ENCODE data around the gene ANO6.

The ANO6 gene

GRCh38 chr12:45212064-45212463 is 3.8 kb upstream of the ANO6 start:
- no peak for DNase-seq (ENCODE audit: low spot score)

- no peak for DNase-seq (ENCODE audit: low spot score)
These were observed 2.8 kb upstream of the ANO6 start for GRCh38 chr12:45213107-45213506.

- no peak for DNase-seq (ENCODE audit: low spot score)
These were observed 1.8 kb upstream of the ANO6 start for GRCh38 chr12:45214071-45214470.

- no peak for DNase-seq (ENCODE audit: low spot score)
These were observed 1.0 kb upstream of the ANO6 start for GRCh38 chr12:45214749-45215418.

GRCh38 chr12:45216230-45216982 is 511 bp downstream of the ANO6 start:
- no peak for DNase-seq (ENCODE audit: low spot score)

GRCh38 chr12:45216983-45217485 is 1.1 kb downstream of the ANO6 start:
- DNase-seq (ENCODE audit: low spot score): no peak

- DNase-seq (ENCODE audit: low spot score): no peak
These were observed 2.0 kb downstream of the ANO6 start for GRCh38 chr12:45217846-45218245.

- DNase-seq (ENCODE audit: low spot score): no peak
These were observed 3.7 kb downstream of the ANO6 start for GRCh38 chr12:45219621-45220020.

GRCh38 chr12:45220363-45220931 is 4.6 kb downstream of the ANO6 start:
- no peak for DNase-seq (ENCODE audit: low spot score)

- DNase-seq (ENCODE audit: low spot score): no peak
These were observed 5.1 kb downstream of the ANO6 start for GRCh38 chr12:45220969-45221368.

- DNase-seq (ENCODE audit: low spot score): no peak
These were observed 8.0 kb downstream of the ANO6 start for GRCh38 chr12:45223868-45224267.

GRCh38 chr12:45224311-45224710 is 8.4 kb downstream of the ANO6 start:
- no peak for DNase-seq (ENCODE audit: low spot score)

GRCh38 chr12:45226021-45226420 is 10.1 kb downstream of the ANO6 start:
- DNase-seq (ENCODE audit: low spot score): no peak

GRCh38 chr12:45227316-45228067 is 11.6 kb downstream of the ANO6 start:
- no peak for DNase-seq (ENCODE audit: low spot score)

GRCh38 chr12:45231515-45232145 is 15.7 kb downstream of the ANO6 start:
- DNase-seq (ENCODE audit: low spot score): peak; percentile 68

GRCh38 chr12:45232146-45232755 is 16.4 kb downstream of the ANO6 start:
- DNase-seq (ENCODE audit: low spot score): no peak

GRCh38 chr12:45232756-45233372 is 17.0 kb downstream of the ANO6 start:
- peak; percentile 86 for DNase-seq (ENCODE audit: low spot score)

- peak; percentile 91 for DNase-seq (ENCODE audit: low spot score)
These were observed 18.4 kb downstream of the ANO6 start for GRCh38 chr12:45234139-45234865.

GRCh38 chr12:45235087-45236025 is 19.5 kb downstream of the ANO6 start:
- no peak for DNase-seq (ENCODE audit: low spot score)

Data from COLO829 (cell line).